Activated CD4-positive, alpha-beta T cell treated with anti-CD3 and anti-CD28 coated beads, Interleukin-2, amount 10 ng/mL, durations not matched to agents 7 days and 5 days (primary cell): ENCODE measurements around the gene PLAU. TPM values are rescaled to one million over a fixed set of nuclear protein-coding genes. Genes with fewer than 3 reads are reported as not detected.

ENCODE experiments used
- CTCF ChIA-PET: fragments of 350-600 bp; sonication (Branson Sonifier 250); formaldehyde crosslinking; loops from one replicate; lab custom pipeline; 2021; ENCODE audit warnings: antibody characterized with exemption; lab: Charles Lee
- POLR2A ChIA-PET: fragments of 350-600 bp; sonication (Branson Sonifier 250); formaldehyde crosslinking; loops from one replicate; lab custom pipeline; 2021; ENCODE audit warnings: antibody characterized with exemption; lab: Charles Lee
- DNase-seq: peaks from one replicate; pipeline ENCODE4 v3.0.0-alpha.2; 2020
- H3K27ac Mint-ChIP-seq: one replicate; pipeline ENCODE4 v1.8.0; 2021; ENCODE audit warnings: mild to moderate bottlenecking, moderate library complexity, mixed read lengths
- H3K27me3 Mint-ChIP-seq: one replicate; pipeline ENCODE4 v1.8.0; 2021; ENCODE audit warnings: mixed read lengths
- H3K36me3 Mint-ChIP-seq: one replicate; pipeline ENCODE4 v1.8.0; 2021; ENCODE audit warnings: low read depth, mixed read lengths
- H3K4me1 Mint-ChIP-seq: one replicate; pipeline ENCODE4 v1.8.0; 2021; ENCODE audit warnings: mixed read lengths
- H3K4me3 Mint-ChIP-seq: one replicate; pipeline ENCODE4 v1.8.0; 2021; ENCODE audit warnings: mild to moderate bottlenecking, moderate library complexity, mixed read lengths
- H3K9me3 Mint-ChIP-seq: one replicate; pipeline ENCODE4 v1.8.0; 2021; ENCODE audit warnings: mixed read lengths
- total RNA-seq, 2 experiments: library from RNA; stranded (reverse); gene quantifications; one replicate each; pipeline ENCODE4 v1.2.3, GENCODE V29; 2021

PLAU gene
- total RNA-seq, 2 experiments from 2014 or later: 0.89 to 0.96 TPM

GRCh38 chr10:73905256-73906020, 5.5 kb upstream of the PLAU start:
- CTCF ChIA-PET: interaction anchor here (0.9 to 1.3 kb wide), 2 partner anchors 9 to 35 kb away, joined by 3 to 4 read pairs; no protein-coding TSS in a partner anchor
- Mint-ChIP-seq H3K27ac (no peak overlapping the region), H3K4me3 (no peak overlapping the region), H3K27me3 (peaks cover 32% of the 10 kb centered on the region), H3K9me3 (no peaks in the 10 kb centered on the region), H3K36me3 (peaks cover 2% of the 10 kb centered on the region), H3K4me1 (peaks cover 32% of the 10 kb centered on the region)
- POLR2A ChIA-PET: no interaction called here
- no peak for DNase-seq

- CTCF ChIA-PET: interaction anchor here (0.6 to 1.4 kb wide), 9 partner anchors 8 to 534 kb away, joined by 3 to 10 read pairs (median 3); no protein-coding TSS in a partner anchor
- Mint-ChIP-seq H3K4me3 (no peak overlapping the region), H3K9me3 (no peaks in the 10 kb centered on the region), H3K36me3 (peaks cover 2% of the 10 kb centered on the region), H3K27me3 (peaks cover 40% of the 10 kb centered on the region), H3K4me1 (peaks cover 41% of the 10 kb centered on the region), H3K27ac (no peak overlapping the region)
- no peak for DNase-seq
- POLR2A ChIA-PET: no interaction called here
Measured at GRCh38 chr10:73906524-73907447, 4.1 kb upstream of the PLAU start.

GRCh38 chr10:73907841-73908517, 3.0 kb upstream of the PLAU start:
- ChIA-PET CTCF (interaction anchor here (0.7 to 1.6 kb wide), 6 partner anchors 9 to 50 kb away, joined by 3 to 4 read pairs (median 4); no protein-coding TSS in a partner anchor), POLR2A (no interaction called here)
- Mint-ChIP-seq H3K4me3 (peak overlapping the region; percentile 26), H3K27me3 (peaks cover 41% of the 10 kb centered on the region), H3K9me3 (no peaks in the 10 kb centered on the region), H3K27ac (no peak overlapping the region), H3K36me3 (peaks cover 2% of the 10 kb centered on the region), H3K4me1 (peaks cover 44% of the 10 kb centered on the region)
- no peak for DNase-seq

- H3K27ac Mint-ChIP-seq: peak overlapping the region; percentile 66
- H3K4me1 Mint-ChIP-seq: peaks cover 44% of the 10 kb centered on the region
- CTCF ChIA-PET: interaction anchor here (0.6 to 1.6 kb wide), 5 partner anchors 8 to 167 kb away, joined by 3 to 4 read pairs (median 4); no protein-coding TSS in a partner anchor
- H3K9me3 Mint-ChIP-seq: no peaks in the 10 kb centered on the region
- peak; percentile 44 for DNase-seq
- H3K4me3 Mint-ChIP-seq: no peak overlapping the region
- H3K27me3 Mint-ChIP-seq: peaks cover 46% of the 10 kb centered on the region
- POLR2A ChIA-PET: no interaction called here
- peaks cover 2% of the 10 kb centered on the region for H3K36me3 Mint-ChIP-seq
Measured at GRCh38 chr10:73908853-73909539, 1.9 kb upstream of the PLAU start.

GRCh38 chr10:73909540-73910115, 1.3 kb upstream of the PLAU start:
- POLR2A ChIA-PET: no interaction called here

GRCh38 chr10:73910401-73910763, 550 bp upstream of the PLAU start:
- POLR2A ChIA-PET: no interaction called here
- H3K27ac Mint-ChIP-seq: peak overlapping the region; percentile 55
- H3K36me3 Mint-ChIP-seq: peaks cover 2% of the 10 kb centered on the region
- CTCF ChIA-PET: interaction anchor here (0.9 to 1.9 kb wide), 4 partner anchors 17 to 31 kb away, joined by 3 to 6 read pairs (median 5); no protein-coding TSS in a partner anchor
- peaks cover 49% of the 10 kb centered on the region for H3K27me3 Mint-ChIP-seq
- no peak for DNase-seq
- peak overlapping the region; percentile 70 for H3K4me3 Mint-ChIP-seq
- H3K4me1 Mint-ChIP-seq: peaks cover 44% of the 10 kb centered on the region
- H3K9me3 Mint-ChIP-seq: no peaks in the 10 kb centered on the region

More at GRCh38 chr10:73909540-73910115, 1.3 kb upstream of the PLAU start:
- Mint-ChIP-seq H3K27me3 (peaks cover 51% of the 10 kb centered on the region), H3K36me3 (peaks cover 2% of the 10 kb centered on the region), H3K4me1 (peaks cover 44% of the 10 kb centered on the region), H3K4me3 (peak overlapping the region; percentile 70), H3K9me3 (no peaks in the 10 kb centered on the region), H3K27ac (no peak overlapping the region)
- no peak for DNase-seq
- CTCF ChIA-PET: interaction anchor here (0.6 to 1.2 kb wide), 3 partner anchors 9 to 168 kb away, joined by 3 to 4 read pairs (median 4); no protein-coding TSS in a partner anchor

- no peaks in the 10 kb centered on the region for H3K9me3 Mint-ChIP-seq
- peaks cover 53% of the 10 kb centered on the region for H3K27me3 Mint-ChIP-seq
- DNase-seq: no peak
- H3K4me3 Mint-ChIP-seq: peak overlapping the region; percentile 78
- H3K4me1 Mint-ChIP-seq: peaks cover 44% of the 10 kb centered on the region
- H3K27ac Mint-ChIP-seq: no peak overlapping the region
- peaks cover 4% of the 10 kb centered on the region for H3K36me3 Mint-ChIP-seq
- CTCF ChIA-PET: interaction anchor here (0.5 to 1.9 kb wide), 4 partner anchors 16 to 88 kb away, joined by 4 to 6 read pairs (median 6); no protein-coding TSS in a partner anchor
- POLR2A ChIA-PET: interaction anchor here (0.6 kb wide), 1 partner anchor 131 kb away, joined by 8 read pairs; no protein-coding TSS in a partner anchor
Measured at GRCh38 chr10:73911553-73912004, 647 bp downstream of the PLAU start.

GRCh38 chr10:73914036-73914435, 3.1 kb downstream of the PLAU start:
- Mint-ChIP-seq H3K27me3 (peaks cover 48% of the 10 kb centered on the region), H3K36me3 (peaks cover 4% of the 10 kb centered on the region), H3K4me3 (no peak overlapping the region), H3K27ac (no peak overlapping the region), H3K9me3 (peaks cover 9% of the 10 kb centered on the region), H3K4me1 (peaks cover 30% of the 10 kb centered on the region)
- CTCF ChIA-PET: interaction anchor here (1.0 to 2.6 kb wide), 4 partner anchors 8 to 34 kb away, joined by 3 to 12 read pairs (median 3); no protein-coding TSS in a partner anchor
- POLR2A ChIA-PET: no interaction called here
- DNase-seq: no peak

- H3K27me3 Mint-ChIP-seq: peaks cover 46% of the 10 kb centered on the region
- no peak for DNase-seq
- ChIA-PET POLR2A (no interaction called here), CTCF (interaction anchor here (1.2 to 2.6 kb wide), 5 partner anchors 9 to 29 kb away, joined by 3 to 12 read pairs (median 3); no protein-coding TSS in a partner anchor)
- H3K9me3 Mint-ChIP-seq: peaks cover 9% of the 10 kb centered on the region
- peaks cover 8% of the 10 kb centered on the region for H3K36me3 Mint-ChIP-seq
- no peak overlapping the region for H3K4me3 Mint-ChIP-seq
- H3K4me1 Mint-ChIP-seq: peaks cover 24% of the 10 kb centered on the region
- H3K27ac Mint-ChIP-seq: no peak overlapping the region
Measured at GRCh38 chr10:73915206-73915851, 4.4 kb downstream of the PLAU start.

- POLR2A ChIA-PET: no interaction called here
- H3K9me3 Mint-ChIP-seq: peaks cover 9% of the 10 kb centered on the region
- peaks cover 20% of the 10 kb centered on the region for H3K4me1 Mint-ChIP-seq
Measured at GRCh38 chr10:73916761-73917470, 6.0 kb downstream of the PLAU start.

More at GRCh38 chr10:73916761-73917470, 6.0 kb downstream of the PLAU start:
- DNase-seq: no peak
- H3K27ac Mint-ChIP-seq: no peak overlapping the region
- CTCF ChIA-PET: interaction anchor here (1.0 to 4.3 kb wide), 8 partner anchors 11 to 37 kb away, joined by 3 to 18 read pairs (median 4); no protein-coding TSS in a partner anchor
- H3K27me3 Mint-ChIP-seq: peaks cover 34% of the 10 kb centered on the region
- H3K36me3 Mint-ChIP-seq: peaks cover 8% of the 10 kb centered on the region
- H3K4me3 Mint-ChIP-seq: no peak overlapping the region
